VCaP (cell line): ENCODE data around the gene GPR17.

ENCODE experiments used
- H3K27ac ChIP-seq: fragments of 450-650 bp; 2 replicates; pipeline ENCODE4 v1.5.1; 2017
- TF ChIP-seq, protein P1 (sequence below): fragments of 450-650 bp; conservative IDR thresholded peaks from 2 replicates; pipeline ENCODE4 v1.5.1; 2017; ENCODE audit warnings: mild to moderate bottlenecking, moderate library complexity

GPR17 gene

DNA sequence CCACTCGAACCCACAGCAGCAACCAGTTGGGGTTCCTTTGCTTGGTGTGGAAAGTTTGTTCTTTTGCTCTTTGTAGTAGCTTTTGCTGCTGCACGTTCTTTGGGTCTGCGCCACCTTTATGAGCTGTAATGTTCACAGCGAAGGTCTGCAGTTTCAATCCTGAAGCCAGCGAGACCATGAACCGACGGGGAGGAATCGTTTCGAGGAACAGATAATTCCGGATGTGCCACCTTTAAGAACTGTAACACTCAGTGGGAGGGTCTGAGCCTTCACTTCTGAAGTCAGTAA lies 14.3 kb downstream of the GPR17 start:
- H3K27ac ChIP-seq = no peak overlapping the region
- TF ChIP-seq, protein P1, sequence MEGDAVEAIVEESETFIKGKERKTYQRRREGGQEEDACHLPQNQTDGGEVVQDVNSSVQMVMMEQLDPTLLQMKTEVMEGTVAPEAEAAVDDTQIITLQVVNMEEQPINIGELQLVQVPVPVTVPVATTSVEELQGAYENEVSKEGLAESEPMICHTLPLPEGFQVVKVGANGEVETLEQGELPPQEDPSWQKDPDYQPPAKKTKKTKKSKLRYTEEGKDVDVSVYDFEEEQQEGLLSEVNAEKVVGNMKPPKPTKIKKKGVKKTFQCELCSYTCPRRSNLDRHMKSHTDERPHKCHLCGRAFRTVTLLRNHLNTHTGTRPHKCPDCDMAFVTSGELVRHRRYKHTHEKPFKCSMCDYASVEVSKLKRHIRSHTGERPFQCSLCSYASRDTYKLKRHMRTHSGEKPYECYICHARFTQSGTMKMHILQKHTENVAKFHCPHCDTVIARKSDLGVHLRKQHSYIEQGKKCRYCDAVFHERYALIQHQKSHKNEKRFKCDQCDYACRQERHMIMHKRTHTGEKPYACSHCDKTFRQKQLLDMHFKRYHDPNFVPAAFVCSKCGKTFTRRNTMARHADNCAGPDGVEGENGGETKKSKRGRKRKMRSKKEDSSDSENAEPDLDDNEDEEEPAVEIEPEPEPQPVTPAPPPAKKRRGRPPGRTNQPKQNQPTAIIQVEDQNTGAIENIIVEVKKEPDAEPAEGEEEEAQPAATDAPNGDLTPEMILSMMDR = no peak

DNA sequence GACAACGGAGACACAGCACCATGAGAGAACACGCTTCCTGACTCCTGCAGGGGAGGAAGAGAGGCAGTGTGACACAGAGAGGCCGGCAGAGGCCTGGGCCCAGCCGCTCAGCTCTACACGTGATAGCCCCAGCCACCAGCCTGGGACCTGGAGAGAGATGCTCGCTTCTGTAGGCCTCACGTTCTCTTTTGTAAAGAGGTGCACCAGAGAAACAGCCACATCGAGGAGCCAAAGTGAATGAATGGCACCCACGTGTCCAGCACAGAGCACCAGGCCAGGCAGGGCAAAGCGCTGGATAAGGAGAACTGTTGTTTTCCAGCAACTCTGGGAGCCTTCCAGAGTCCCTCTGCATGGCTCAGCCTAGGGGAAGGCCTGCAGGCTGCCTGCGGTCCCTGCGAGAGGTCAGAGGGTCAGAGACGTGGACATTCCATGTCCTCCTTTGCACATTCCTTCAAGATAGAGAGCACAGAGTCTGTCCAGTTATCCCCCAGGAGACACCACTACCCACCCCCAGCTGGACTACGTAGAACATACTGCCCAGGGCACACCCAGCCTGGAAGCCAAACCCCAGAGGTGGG lies 15.2 kb downstream of the GPR17 start:
- H3K27ac ChIP-seq = no peak overlapping the region

GRCh38 chr2:127661949-127662510 lies 16.1 kb downstream of the GPR17 start:
- H3K27ac ChIP-seq = no peak overlapping the region
- TF ChIP-seq, protein P1 = no peak

More for the DNA sequence above, 15.2 kb downstream of the GPR17 start:
- TF ChIP-seq, protein P1 = no peak

GRCh38 chr2:127662937-127663565 lies 17.1 kb downstream of the GPR17 start:
- TF ChIP-seq, protein P1 = no peak
- H3K27ac ChIP-seq = no peak overlapping the region

GRCh38 chr2:127663566-127664064 lies 17.7 kb downstream of the GPR17 start:
- TF ChIP-seq, protein P1 = no peak
- no peak overlapping the region for H3K27ac ChIP-seq

DNA sequence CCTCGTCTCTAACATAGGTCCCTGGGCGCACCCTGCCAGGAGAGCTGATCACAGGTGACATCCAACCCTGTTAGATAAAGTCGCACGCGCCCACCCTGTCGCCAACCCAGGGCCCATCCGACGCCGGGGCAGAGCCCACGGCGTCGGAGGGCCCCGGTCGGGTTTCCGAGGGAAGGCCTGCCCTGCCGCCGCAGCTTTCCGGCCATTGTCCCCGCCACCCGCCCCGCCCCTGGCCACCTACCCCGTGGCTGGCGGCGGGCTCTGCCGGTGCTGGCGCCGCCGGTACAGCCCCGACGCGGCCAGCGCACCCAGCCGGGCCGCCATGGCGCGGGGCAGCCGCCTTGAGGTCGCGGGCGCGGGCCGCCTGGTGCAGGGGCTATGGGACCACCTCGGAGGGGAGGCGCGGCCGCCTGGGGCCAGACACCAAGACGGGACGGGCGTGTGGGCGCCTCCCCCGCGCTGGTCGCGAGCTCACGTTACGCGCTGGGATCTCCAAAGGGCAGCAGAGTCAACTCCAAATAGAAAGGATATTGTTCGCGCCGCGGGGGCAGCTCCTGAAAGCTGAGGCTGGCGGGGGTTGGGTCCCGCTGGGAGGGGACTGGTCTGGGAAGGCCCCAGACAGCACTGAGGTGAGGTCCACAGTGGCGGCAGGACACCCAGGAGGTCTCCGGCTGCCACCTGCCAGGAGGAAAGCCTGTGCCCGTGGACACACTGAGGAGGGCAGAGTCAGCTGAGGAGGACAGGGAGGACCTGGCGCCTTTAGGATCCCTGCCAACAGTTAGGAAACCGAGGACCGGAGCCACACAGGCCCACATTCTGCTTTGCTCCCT lies 18.3 kb downstream of the GPR17 start:
- TF ChIP-seq, protein P1 = no peak

DNA sequence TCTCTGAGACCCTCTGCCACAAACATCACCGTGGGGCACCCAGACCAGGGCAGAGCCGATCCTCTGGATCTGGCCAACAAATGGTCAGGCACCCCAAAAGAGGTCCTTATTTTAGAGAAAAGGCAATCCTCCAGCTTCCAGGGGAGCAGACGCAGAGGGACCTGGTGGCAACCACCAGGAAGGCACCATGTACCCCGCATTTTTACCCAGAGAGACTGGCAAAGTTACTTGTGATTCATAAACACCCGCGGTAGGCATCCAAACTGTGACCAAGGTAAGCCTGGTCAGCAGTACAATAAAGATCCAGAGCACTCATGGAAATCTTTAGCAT lies 18.9 kb downstream of the GPR17 start:
- TF ChIP-seq, protein P1 = no peak

More for the DNA sequence above, 18.3 kb downstream of the GPR17 start:
- no peak overlapping the region for H3K27ac ChIP-seq

More for the DNA sequence above, 18.9 kb downstream of the GPR17 start:
- H3K27ac ChIP-seq = no peak overlapping the region
